ENCODE results near the gene RRAGC.

GRCh38 chr1:38833146-38833545 lies 26.4 kb downstream of the RRAGC start:
- TF ChIP-seq, protein P1, sequence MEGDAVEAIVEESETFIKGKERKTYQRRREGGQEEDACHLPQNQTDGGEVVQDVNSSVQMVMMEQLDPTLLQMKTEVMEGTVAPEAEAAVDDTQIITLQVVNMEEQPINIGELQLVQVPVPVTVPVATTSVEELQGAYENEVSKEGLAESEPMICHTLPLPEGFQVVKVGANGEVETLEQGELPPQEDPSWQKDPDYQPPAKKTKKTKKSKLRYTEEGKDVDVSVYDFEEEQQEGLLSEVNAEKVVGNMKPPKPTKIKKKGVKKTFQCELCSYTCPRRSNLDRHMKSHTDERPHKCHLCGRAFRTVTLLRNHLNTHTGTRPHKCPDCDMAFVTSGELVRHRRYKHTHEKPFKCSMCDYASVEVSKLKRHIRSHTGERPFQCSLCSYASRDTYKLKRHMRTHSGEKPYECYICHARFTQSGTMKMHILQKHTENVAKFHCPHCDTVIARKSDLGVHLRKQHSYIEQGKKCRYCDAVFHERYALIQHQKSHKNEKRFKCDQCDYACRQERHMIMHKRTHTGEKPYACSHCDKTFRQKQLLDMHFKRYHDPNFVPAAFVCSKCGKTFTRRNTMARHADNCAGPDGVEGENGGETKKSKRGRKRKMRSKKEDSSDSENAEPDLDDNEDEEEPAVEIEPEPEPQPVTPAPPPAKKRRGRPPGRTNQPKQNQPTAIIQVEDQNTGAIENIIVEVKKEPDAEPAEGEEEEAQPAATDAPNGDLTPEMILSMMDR (IDR thresholded peaks at IDR 0.05), result no peak
- no peak for TF ChIP-seq POLR2A (IDR thresholded peaks at IDR 0.05)

All from right lobe of liver (tissue), 4 donors.